Glutamatergic neuron (in vitro differentiated cells): ENCODE results near the gene AGAP3. TPM values are rescaled to one million over a fixed set of nuclear protein-coding genes. Genes with fewer than 3 reads are reported as not detected.

Experiments used
- DNase-seq: peaks from one replicate; pipeline ENCODE4 v3.0.0; 2022
- H3K27ac Mint-ChIP-seq: one replicate; pipeline ENCODE4 v1.8.0; 2020; ENCODE audit warnings: mild to moderate bottlenecking, mixed read lengths, inconsistent platforms; ENCODE audit not compliant: unreplicated experiment
- H3K27me3 Mint-ChIP-seq: one replicate; pipeline ENCODE4 v1.8.0; 2020; ENCODE audit warnings: mild to moderate bottlenecking, moderate library complexity, mixed read lengths, inconsistent platforms; ENCODE audit not compliant: unreplicated experiment
- H3K36me3 Mint-ChIP-seq: one replicate; pipeline ENCODE4 v1.8.0; 2020; ENCODE audit warnings: mild to moderate bottlenecking, mixed read lengths, inconsistent platforms; ENCODE audit not compliant: unreplicated experiment
- H3K4me1 Mint-ChIP-seq: one replicate; pipeline ENCODE4 v1.8.0; 2020; ENCODE audit warnings: mild to moderate bottlenecking, low read depth, mixed read lengths, inconsistent platforms; ENCODE audit not compliant: unreplicated experiment
- H3K4me3 Mint-ChIP-seq: one replicate; pipeline ENCODE4 v1.8.0; 2020; ENCODE audit warnings: mild to moderate bottlenecking, mixed read lengths, inconsistent platforms; ENCODE audit not compliant: unreplicated experiment
- H3K9me3 Mint-ChIP-seq: one replicate; pipeline ENCODE4 v1.8.0; 2020; ENCODE audit warnings: mild to moderate bottlenecking, moderate library complexity, mixed read lengths, inconsistent platforms; ENCODE audit not compliant: unreplicated experiment
- CTCF ChIP-seq: fragments of 200-600 bp; sonication (generic); IDR thresholded peaks from one replicate; pipeline ENCODE4 v1.5.0; 2021; ENCODE audit not compliant: partially characterized antibody, unreplicated experiment
- total RNA-seq: library from RNA; stranded (reverse); fragmentation: NEBNext Ultra II Directional; extraction: Animal tissue kit (Norgen Biotek cat#: 25700); gene quantifications from one replicate; pipeline ENCODE4 v1.2.1, GENCODE V29; 2021; ENCODE audit not compliant: unreplicated experiment

AGAP3 gene
- total RNA-seq, 1 donor from 2014 or later = 406 TPM

GRCh38 chr7:151115121-151115835, 29.0 kb downstream of the AGAP3 start:
- Mint-ChIP-seq H3K27ac (no peak overlapping the region), H3K4me1 (peaks cover 25% of the 10 kb centered on the region), H3K9me3 (peaks cover 26% of the 10 kb centered on the region), H3K4me3 (peak overlapping the region; percentile 72), H3K27me3 (peaks cover 15% of the 10 kb centered on the region), H3K36me3 (no peaks in the 10 kb centered on the region)
- TF ChIP-seq CTCF = no peak
- DNase-seq = peak; percentile 51

GRCh38 chr7:151115836-151116418, 29.7 kb downstream of the AGAP3 start:
- Mint-ChIP-seq H3K4me3 (peak overlapping the region; percentile 72), H3K36me3 (no peaks in the 10 kb centered on the region), H3K27me3 (peaks cover 12% of the 10 kb centered on the region), H3K27ac (no peak overlapping the region), H3K4me1 (peaks cover 20% of the 10 kb centered on the region), H3K9me3 (peaks cover 26% of the 10 kb centered on the region)
- no peak for DNase-seq
- no peak for TF ChIP-seq CTCF

- TF ChIP-seq CTCF = no peak
- peaks cover 16% of the 10 kb centered on the region for H3K27me3 Mint-ChIP-seq
- H3K9me3 Mint-ChIP-seq = peaks cover 29% of the 10 kb centered on the region
- H3K4me3 Mint-ChIP-seq = no peak overlapping the region
- no peak for DNase-seq
- H3K4me1 Mint-ChIP-seq = peaks cover 20% of the 10 kb centered on the region
- H3K36me3 Mint-ChIP-seq = no peaks in the 10 kb centered on the region
- no peak overlapping the region for H3K27ac Mint-ChIP-seq
Observed at GRCh38 chr7:151116603-151117440, 30.5 kb downstream of the AGAP3 start.

GRCh38 chr7:151117565-151117964, 31.3 kb downstream of the AGAP3 start:
- Mint-ChIP-seq H3K4me1 (peaks cover 15% of the 10 kb centered on the region), H3K9me3 (peaks cover 23% of the 10 kb centered on the region), H3K36me3 (no peaks in the 10 kb centered on the region), H3K27me3 (peaks cover 16% of the 10 kb centered on the region), H3K27ac (no peak overlapping the region), H3K4me3 (no peak overlapping the region)
- no peak for TF ChIP-seq CTCF
- no peak for DNase-seq
